ENCODE results near the gene STK11IP. TPM values are rescaled to one million over a fixed set of nuclear protein-coding genes. Genes with fewer than 3 reads are reported as not detected.

The STK11IP gene
- total and polyA plus RNA-seq, 2 of the 13 experiments (the other 11 are each of a cell fraction or from before 2014, with no cell fraction given), result 12.8 to 24.0 TPM

DNA sequence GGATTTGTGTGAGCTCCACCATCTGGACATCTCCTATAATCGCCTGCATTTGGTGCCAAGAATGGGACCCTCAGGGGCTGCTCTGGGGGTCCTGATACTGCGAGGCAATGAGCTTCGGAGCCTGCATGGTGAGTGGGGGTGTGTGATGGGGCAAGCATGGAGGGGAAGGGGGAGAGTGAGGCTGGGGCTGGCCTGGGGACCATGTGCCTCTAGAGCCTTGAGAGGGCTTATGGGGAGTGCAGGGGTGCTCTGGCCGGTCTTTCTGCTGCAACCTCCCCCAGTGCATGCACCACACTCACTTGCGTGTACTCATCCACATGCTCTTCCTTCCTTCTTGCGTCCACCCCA lies 7.9 kb downstream of the STK11IP start:
- CTCF ChIA-PET (ENCODE audit: low intra/inter-chr PET ratio, low total read pairs), result interaction anchor here (1.4 kb wide), 1 partner anchor 64 kb away, joined by 8 read pairs; no protein-coding TSS in a partner anchor
- BruUV-seq (replicated peaks), result no TSS peak
- ATAC-seq, result peak; percentile 11; the same call in 2 of the 3 replicates
- Histone ChIP-seq H3K4me2 (ENCODE audit: low read depth, low read length) (no peak overlapping the region), H2AFZ (ENCODE audit: low read length) (no peak overlapping the region), H3K9ac (ENCODE audit: insufficient read depth, low read depth, low read length) (peak overlapping the region; percentile 7; the same call in 1 of the 2 replicates), H3K79me2 (ENCODE audit: insufficient read depth, low read length) (no peaks in the 10 kb centered on the region), H3K27ac (ENCODE audit: extremely low read length, insufficient read depth, low read length) (peak overlapping the region; percentile 38), H3K27me3 (ENCODE audit: control insufficient read depth in 1 of 2, insufficient read depth in 2 of 2, low read length in 2 of 2) (no peaks in the 10 kb centered on the region), H3K4me1 (ENCODE audit: insufficient read depth, low read length) (peaks cover 17% of the 10 kb centered on the region), H3K4me3 (replicated peaks in 1 of 3; ENCODE audit: insufficient read depth in 1 of 3, low read depth in 2 of 3, low read length in 3 of 3) (no peak overlapping the region), H4K20me1 (ENCODE audit: insufficient read depth, low read length) (no peaks in the 10 kb centered on the region), H3K36me3 (replicated peaks in 1 of 2; ENCODE audit: control insufficient read depth in 1 of 2, insufficient read depth in 2 of 2, low read length in 2 of 2) (peaks cover 23 to 46% of the 10 kb centered on the region in 2 experiments), H3K9me3 (ENCODE audit: low read length) (no peaks in the 10 kb centered on the region)
- 95% methylated on average over 6 of the region's 6 CpGs for WGBS (ENCODE audit: low lambda C conversion rate)
- no peak for FAIRE-seq
- in situ Hi-C loops (cut with HindIII; ENCODE audit: extremely low pct_ligation_motif_present, low pct_unique_long_range_greater_than_20kb) (no loop called here), intact Hi-C loops (cut with micrococcal nuclease; ENCODE audit: unreplicated experiment) (no loop called here)
- TF ChIP-seq ZNF687 (CRISPR knock-in tag; IDR thresholded peaks at IDR 0.05), result peak; percentile 49; the same call in 1 of the 2 replicates
- no peak for TF ChIP-seq TFDP1 (CRISPR knock-in tag; IDR thresholded peaks at IDR 0.05; ENCODE audit: borderline replicate concordance)
- TF ChIP-seq CTCF (CRISPR knock-in tag; IDR thresholded peaks at IDR 0.05), result peak; percentile 39; the same call in 1 of the 2 replicates
- TF ChIP-seq, protein P1, sequence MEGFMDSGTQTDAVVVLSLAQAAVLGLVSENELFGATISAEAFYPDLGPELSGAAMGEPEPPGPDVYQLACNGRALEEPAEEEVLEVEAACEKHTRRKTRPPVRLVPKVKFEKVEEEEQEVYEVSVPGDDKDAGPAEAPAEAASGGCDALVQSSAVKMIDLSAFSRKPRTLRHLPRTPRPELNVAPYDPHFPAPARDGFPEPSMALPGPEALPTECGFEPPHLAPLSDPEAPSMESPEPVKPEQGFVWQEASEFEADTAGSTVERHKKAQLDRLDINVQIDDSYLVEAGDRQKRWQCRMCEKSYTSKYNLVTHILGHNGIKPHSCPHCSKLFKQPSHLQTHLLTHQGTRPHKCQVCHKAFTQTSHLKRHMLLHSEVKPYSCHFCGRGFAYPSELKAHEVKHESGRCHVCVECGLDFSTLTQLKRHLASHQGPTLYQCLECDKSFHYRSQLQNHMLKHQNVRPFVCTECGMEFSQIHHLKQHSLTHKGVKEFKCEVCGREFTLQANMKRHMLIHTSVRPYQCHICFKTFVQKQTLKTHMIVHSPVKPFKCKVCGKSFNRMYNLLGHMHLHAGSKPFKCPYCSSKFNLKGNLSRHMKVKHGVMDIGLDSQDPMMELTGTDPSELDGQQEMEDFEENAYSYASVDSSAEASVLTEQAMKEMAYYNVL (CRISPR knock-in tag; IDR thresholded peaks at IDR 0.05; ENCODE audit: borderline replicate concordance), result peak; percentile 25; the same call in 1 of the 2 replicates
- TF ChIP-seq, protein P2, sequence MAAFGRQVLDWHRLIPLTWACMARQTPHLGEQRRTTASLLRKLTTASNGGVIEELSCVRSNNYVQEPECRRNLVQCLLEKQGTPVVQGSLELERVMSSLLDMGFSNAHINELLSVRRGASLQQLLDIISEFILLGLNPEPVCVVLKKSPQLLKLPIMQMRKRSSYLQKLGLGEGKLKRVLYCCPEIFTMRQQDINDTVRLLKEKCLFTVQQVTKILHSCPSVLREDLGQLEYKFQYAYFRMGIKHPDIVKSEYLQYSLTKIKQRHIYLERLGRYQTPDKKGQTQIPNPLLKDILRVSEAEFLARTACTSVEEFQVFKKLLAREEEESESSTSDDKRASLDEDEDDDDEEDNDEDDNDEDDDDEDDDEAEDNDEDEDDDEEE (CRISPR knock-in tag; IDR thresholded peaks at IDR 0.05), result 0 out of 2 replicates have a peak, but pooled peaks have one; percentile 29
- POLR2A ChIA-PET, result no interaction called here
- no peak for DNase-seq (ENCODE audit: low spot score)

All from HepG2 (cell line).